ENCODE measurements around the gene CLIP2. TPM values are rescaled to one million over a fixed set of nuclear protein-coding genes. Genes with fewer than 3 reads are reported as not detected.
A peak's percentile ranks its signal among the peaks of the same experiment; 100 is the strongest.
"Not testable (repeated sequence)": the region's sequence is repeated elsewhere in the genome, so short reads cannot be mapped to it uniquely, and the experiment has no call there.

CLIP2 gene
- polyA plus RNA-seq (2012; ENCODE audit: missing spikeins), result 21.0 TPM

GRCh38 chr7:74289018-74289658 is at the start of gene CLIP2:
Gene CLIP2 (plus strand): TSS chr7:74289407. CDS start chr7:74317547, 28,140 bp downstream.
- TF ChIP-seq POLR2A (IDR thresholded peaks at IDR 0.05; ENCODE audit: low read depth, low read length) (peak; percentile 72; the same call in 1 of the 2 replicates), POLR2AphosphoS5 (IDR thresholded peaks at IDR 0.05; ENCODE audit: low read depth, low read length) (0 out of 2 replicates have a peak, but pooled peaks have one; percentile 35), TAF1 (IDR thresholded peaks at IDR 0.05; ENCODE audit: borderline replicate concordance, low read depth, low read length) (0 out of 2 replicates have a peak, but pooled peaks have one; percentile 25)
- DNase-seq (ENCODE audit: insufficient read length) (peak; percentile 89), FAIRE-seq (no peak)

DNA sequence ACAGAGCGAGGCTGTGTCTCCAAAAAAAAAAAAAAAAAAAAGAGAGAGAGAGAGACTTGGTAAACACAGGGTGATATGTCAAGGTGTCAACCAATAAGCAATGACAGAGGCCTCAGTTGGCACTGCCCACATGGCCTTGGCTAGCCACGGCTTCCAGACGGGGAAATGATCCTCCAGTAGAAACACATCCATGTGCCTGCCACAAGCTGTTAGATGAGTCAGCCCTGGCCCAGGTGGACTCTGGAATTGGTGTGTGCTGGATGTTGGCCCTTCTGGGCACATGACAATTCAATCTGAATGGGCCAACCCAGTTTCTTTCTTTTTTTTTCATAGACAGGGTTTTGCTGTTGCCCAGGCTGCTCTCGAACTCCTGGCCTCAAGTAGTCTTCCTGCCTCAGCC is 48.7 kb upstream of the CLIP2 start:
- TF ChIP-seq TAF1 (IDR thresholded peaks at IDR 0.05; ENCODE audit: borderline replicate concordance, low read depth, low read length) (no peak), POLR2A (IDR thresholded peaks at IDR 0.05; ENCODE audit: low read depth, low read length) (no peak), POLR2AphosphoS5 (IDR thresholded peaks at IDR 0.05; ENCODE audit: low read depth, low read length) (no peak)
- DNase-seq (ENCODE audit: insufficient read length) (no peak), FAIRE-seq (no peak)

- FAIRE-seq (no peak), DNase-seq (ENCODE audit: insufficient read length) (no peak)
- TF ChIP-seq POLR2AphosphoS5 (IDR thresholded peaks at IDR 0.05; ENCODE audit: low read depth, low read length), result no peak
- no peak for TF ChIP-seq TAF1 (IDR thresholded peaks at IDR 0.05; ENCODE audit: borderline replicate concordance, low read depth, low read length)
- no peak for TF ChIP-seq POLR2A (IDR thresholded peaks at IDR 0.05; ENCODE audit: low read depth, low read length)
Measured at GRCh38 chr7:74242122-74242443, 47.1 kb upstream of the CLIP2 start.

- FAIRE-seq, result no peak
- TF ChIP-seq POLR2A (IDR thresholded peaks at IDR 0.05; ENCODE audit: low read depth, low read length) (no peak), TAF1 (IDR thresholded peaks at IDR 0.05; ENCODE audit: borderline replicate concordance, low read depth, low read length) (no peak), POLR2AphosphoS5 (IDR thresholded peaks at IDR 0.05; ENCODE audit: low read depth, low read length) (no peak)
- DNase-seq (ENCODE audit: insufficient read length), result no peak
Measured at GRCh38 chr7:74246497-74246896, 42.7 kb upstream of the CLIP2 start.

GRCh38 chr7:74248156-74248555 is 41.1 kb upstream of the CLIP2 start:
- FAIRE-seq (no peak), DNase-seq (ENCODE audit: insufficient read length) (no peak)
- no peak for TF ChIP-seq POLR2AphosphoS5 (IDR thresholded peaks at IDR 0.05; ENCODE audit: low read depth, low read length)
- no peak for TF ChIP-seq POLR2A (IDR thresholded peaks at IDR 0.05; ENCODE audit: low read depth, low read length)
- TF ChIP-seq TAF1 (IDR thresholded peaks at IDR 0.05; ENCODE audit: borderline replicate concordance, low read depth, low read length), result no peak

GRCh38 chr7:74249058-74249457 is 40.1 kb upstream of the CLIP2 start:
- not testable (repeated sequence) for DNase-seq (ENCODE audit: insufficient read length); FAIRE-seq

- FAIRE-seq (no peak), DNase-seq (ENCODE audit: insufficient read length) (no peak)
- TF ChIP-seq POLR2AphosphoS5 (IDR thresholded peaks at IDR 0.05; ENCODE audit: low read depth, low read length), result 0 out of 2 replicates have a peak, but pooled peaks have one; percentile 39
- no peak for TF ChIP-seq TAF1 (IDR thresholded peaks at IDR 0.05; ENCODE audit: borderline replicate concordance, low read depth, low read length)
- 0 out of 2 replicates have a peak, but pooled peaks have one; percentile 39 for TF ChIP-seq POLR2A (IDR thresholded peaks at IDR 0.05; ENCODE audit: low read depth, low read length)
Measured at GRCh38 chr7:74252893-74253292, 36.3 kb upstream of the CLIP2 start.

DNA sequence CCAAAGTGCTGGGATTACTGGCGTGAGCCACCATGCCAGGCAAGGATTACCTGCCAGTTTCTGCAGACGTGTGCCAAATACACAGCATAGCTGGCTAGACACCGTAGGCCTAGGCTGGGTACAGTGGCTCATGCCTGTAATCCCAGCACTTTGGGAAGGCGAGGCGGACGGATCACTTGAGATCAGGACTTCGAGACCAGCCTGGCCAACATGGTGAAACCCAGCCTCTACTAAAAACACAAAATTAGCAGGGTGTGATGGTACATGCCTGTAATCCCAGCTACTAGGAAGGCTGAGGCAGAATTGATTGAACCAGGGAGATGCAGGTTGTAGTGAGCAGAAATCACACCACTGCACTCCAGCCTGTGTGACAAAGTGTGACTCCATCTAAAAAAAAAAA is 35.9 kb upstream of the CLIP2 start:
- TF ChIP-seq TAF1 (IDR thresholded peaks at IDR 0.05; ENCODE audit: borderline replicate concordance, low read depth, low read length), result no peak
- TF ChIP-seq POLR2A (IDR thresholded peaks at IDR 0.05; ENCODE audit: low read depth, low read length), result 0 out of 2 replicates have a peak, but pooled peaks have one; percentile 20
- no peak for DNase-seq (ENCODE audit: insufficient read length)
- FAIRE-seq, result no peak

DNA sequence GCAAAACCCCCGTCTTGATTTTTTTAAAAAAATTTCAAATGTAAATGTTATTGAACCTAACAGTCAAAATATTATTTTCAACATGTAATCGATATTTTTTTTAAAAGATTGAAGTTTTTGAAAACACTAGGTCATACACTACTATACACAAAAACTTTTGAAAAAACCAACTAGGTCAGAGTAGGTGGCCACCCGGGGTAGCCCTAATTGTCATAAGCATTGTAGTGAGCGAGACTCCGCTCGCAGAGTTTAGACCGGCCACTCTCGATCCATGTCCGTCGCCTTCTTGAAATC is 35.4 kb upstream of the CLIP2 start:
- TF ChIP-seq POLR2AphosphoS5 (IDR thresholded peaks at IDR 0.05; ENCODE audit: low read depth, low read length) (no peak), POLR2A (IDR thresholded peaks at IDR 0.05; ENCODE audit: low read depth, low read length) (no peak), TAF1 (IDR thresholded peaks at IDR 0.05; ENCODE audit: borderline replicate concordance, low read depth, low read length) (no peak)
- FAIRE-seq, result no peak
- no peak for DNase-seq (ENCODE audit: insufficient read length)

DNA sequence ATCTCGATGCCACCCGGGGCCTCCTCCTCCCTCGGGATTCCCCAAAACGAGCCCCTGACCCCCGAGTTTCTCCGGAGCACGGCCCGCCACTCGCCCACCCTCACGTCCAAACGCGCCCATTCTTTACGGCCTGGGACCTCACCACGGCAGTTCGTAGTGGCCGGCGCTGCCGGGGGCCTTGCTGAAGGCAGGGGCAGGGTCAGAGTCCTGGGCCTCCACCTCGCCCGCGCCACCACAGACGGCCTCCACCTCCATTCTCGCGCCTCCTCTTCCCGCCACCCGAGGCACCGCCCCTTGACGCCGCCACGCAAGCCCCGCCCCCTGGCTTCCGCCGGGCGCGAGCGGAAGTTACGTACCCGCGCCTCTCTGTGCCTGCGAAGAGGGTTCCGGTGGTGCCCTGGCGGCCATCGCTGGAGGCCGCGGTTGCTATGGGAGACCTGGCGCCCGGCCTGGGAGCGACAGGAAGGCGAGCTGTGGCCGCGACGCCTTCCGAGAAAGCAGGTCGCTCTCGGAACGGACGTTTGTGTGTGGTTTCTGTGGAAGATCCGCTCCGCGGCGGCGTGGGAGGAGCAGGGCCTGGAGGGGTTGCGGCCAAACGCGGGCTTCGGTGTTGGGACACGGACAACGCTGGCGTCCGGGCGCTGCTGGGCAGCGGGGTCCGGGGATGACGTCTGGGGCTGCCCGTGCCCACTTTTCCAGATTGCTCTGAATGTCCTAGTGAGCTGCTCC is 34.9 kb upstream of the CLIP2 start, which contains the start of gene RFC2:
TSS of gene RFC2 (minus strand) at position 271 of the 729 bp plus-strand sequence. CDS start at position 255, 16 bp downstream.
- peak; percentile 70 for TF ChIP-seq POLR2AphosphoS5 (IDR thresholded peaks at IDR 0.05; ENCODE audit: low read depth, low read length)
- peak; percentile 85 for TF ChIP-seq POLR2A (IDR thresholded peaks at IDR 0.05; ENCODE audit: low read depth, low read length)
- TF ChIP-seq TAF1 (IDR thresholded peaks at IDR 0.05; ENCODE audit: borderline replicate concordance, low read depth, low read length), result peak; percentile 38; the same call in 1 of the 2 replicates
- DNase-seq (ENCODE audit: insufficient read length), result peak; percentile 95

DNA sequence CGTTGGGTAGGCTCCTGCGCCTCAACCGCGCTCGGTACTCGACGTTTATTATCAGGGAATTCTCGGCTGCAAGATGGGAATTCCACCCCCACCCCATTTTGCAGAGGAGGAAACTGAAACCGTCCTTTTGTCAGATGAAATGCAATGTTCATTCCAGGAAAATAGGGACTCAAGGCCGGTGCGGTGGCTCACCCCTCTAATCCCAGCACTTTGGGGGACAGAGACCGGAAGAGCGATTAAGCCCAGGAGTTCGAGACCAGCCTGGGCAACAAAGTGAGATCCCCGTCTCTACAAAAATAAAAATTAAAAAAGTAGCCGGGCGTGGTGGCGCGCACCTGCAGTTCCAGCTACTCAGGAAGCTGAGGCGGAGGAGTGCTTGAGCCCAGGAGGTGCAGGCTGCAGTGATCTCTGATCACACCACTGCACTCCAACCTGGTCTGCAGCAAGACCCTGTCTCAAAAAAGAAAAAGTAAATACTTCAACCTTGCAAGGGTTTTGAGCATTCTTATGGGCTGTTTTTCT is 34.3 kb upstream of the CLIP2 start:
- FAIRE-seq (no peak), DNase-seq (ENCODE audit: insufficient read length) (no peak)
- TF ChIP-seq TAF1 (IDR thresholded peaks at IDR 0.05; ENCODE audit: borderline replicate concordance, low read depth, low read length) (no peak), POLR2AphosphoS5 (IDR thresholded peaks at IDR 0.05; ENCODE audit: low read depth, low read length) (no peak), POLR2A (IDR thresholded peaks at IDR 0.05; ENCODE audit: low read depth, low read length) (no peak)

More for the DNA sequence above, 34.9 kb upstream of the CLIP2 start, which contains the start of gene RFC2:
- FAIRE-seq, result peak; percentile 96

GRCh38 chr7:74255461-74255860 is 33.7 kb upstream of the CLIP2 start:
- FAIRE-seq; DNase-seq (ENCODE audit: insufficient read length): not testable (repeated sequence)

All from GM12892 (cell line).